Stimulated activated CD4-positive, alpha-beta T cell treated with anti-CD3 and anti-CD28 coated beads, Interleukin-4, amount 100 ng/mL, for 48 hours (primary cell): ENCODE results near the gene MATK.
"Not testable (repeated sequence)": the region's sequence is repeated elsewhere in the genome, so short reads cannot be mapped to it uniquely, and the experiment has no call there.

Experiments
- DNase-seq, 2 donors: peaks; one replicate each; pipeline ENCODE4 v3.0.0-alpha.2; 2020; ENCODE audit warnings: low read depth in 2 of 2

Gene MATK

DNA sequence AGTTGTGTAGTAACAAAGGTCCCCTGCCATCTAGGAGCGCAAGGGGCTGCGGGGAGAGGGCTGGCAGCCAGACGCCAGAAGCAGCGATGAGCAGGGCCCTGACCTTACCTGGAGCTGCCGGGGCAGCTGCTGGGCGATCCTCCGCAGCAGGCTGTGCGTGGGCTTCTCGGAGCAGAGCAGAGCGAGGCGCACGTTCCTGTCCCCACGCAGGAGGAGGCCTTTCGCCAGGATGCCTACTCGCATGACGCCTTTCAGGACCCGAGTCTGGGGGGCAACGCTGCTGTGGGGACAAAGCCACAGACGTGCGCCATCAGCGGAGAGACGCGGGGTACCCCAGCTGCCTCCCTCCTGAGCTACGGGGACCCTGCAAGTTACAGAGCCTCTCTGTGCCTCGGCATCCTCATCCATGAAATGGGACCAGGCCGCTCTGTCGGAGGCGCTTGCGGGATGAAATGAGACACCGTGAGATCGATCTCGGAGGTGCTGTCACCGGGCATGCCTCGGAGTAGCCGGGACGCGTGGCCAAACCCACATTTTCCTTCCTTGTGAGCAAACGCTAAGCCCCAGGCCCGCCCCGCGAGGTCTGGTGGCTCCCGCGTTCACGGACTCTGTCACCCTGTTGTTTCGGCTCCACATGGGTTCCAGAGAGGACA, 30.5 kb upstream of the MATK start:
- DNase-seq = no peak

DNA sequence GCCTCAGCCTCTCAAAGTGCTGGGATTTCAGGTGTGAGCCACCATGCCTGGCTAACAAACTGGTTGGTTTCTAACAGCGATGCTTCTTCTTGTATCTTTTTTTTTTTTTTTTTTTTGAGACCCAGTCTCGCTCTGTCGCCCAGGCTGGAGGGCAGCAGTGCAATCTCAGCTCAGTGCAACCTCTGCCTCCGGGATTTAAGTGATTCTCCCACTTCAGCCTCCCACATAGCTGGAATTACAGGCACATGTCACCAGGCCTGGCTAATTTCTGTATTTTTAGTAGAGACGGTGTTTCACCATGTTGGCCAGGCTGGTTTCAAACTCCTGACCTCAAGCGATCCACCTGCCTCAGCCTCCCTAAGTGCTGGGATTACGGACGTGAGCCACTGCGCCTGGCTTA, 30.0 kb upstream of the MATK start:
- DNase-seq = not testable (repeated sequence)

- no peak for DNase-seq
These were observed 28.5 kb upstream of the MATK start for GRCh38 chr19:3814648-3815047.

- no peak for DNase-seq
These were observed 27.6 kb upstream of the MATK start for GRCh38 chr19:3813473-3814392.

- DNase-seq = no peak
These were observed 24.7 kb upstream of the MATK start for GRCh38 chr19:3810708-3811355.

DNA sequence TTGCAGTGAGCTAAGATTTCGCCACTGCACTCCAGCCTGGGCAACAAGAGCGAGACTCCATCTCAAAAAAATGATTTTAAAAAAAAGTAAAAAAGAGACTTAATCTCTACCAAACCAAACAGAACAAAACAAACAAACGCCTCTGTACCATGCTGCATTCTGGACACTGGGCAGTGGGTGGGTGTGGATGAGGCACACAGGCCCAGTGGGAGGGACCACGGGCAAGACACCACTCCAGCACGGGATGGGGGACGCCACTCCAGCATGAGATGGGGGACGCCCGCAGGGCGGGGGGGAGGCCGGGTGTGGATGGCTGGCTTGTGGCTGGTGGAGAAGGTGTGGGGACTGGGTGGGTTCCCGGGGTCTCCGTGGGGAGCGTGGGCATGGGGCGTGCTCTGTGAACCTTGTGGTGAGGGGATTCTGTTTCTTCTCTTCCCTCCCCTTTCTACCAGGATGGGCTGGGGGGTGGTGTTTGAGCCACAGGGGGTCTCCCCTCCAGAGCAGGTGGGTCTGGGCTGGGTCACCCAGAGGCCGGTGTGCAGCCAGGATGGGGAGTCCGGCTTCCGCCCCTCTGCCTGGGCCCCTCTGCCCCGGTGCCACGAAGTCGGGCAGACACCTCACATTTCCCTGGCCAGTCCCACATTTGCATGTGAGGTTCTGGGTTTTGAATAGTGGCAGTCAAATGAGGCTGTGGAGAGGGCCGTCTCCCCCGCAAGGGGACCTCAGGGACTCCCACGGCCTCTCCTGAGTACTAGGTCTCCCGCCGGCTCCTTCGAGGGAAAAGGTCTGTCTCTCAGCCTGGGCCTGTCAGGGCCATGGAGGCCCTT, 23.9 kb upstream of the MATK start:
- no peak for DNase-seq

- no peak for DNase-seq
These were observed 22.4 kb upstream of the MATK start for GRCh38 chr19:3808420-3809143.

- no peak for DNase-seq
These were observed 21.6 kb upstream of the MATK start for GRCh38 chr19:3807574-3808354.

DNA sequence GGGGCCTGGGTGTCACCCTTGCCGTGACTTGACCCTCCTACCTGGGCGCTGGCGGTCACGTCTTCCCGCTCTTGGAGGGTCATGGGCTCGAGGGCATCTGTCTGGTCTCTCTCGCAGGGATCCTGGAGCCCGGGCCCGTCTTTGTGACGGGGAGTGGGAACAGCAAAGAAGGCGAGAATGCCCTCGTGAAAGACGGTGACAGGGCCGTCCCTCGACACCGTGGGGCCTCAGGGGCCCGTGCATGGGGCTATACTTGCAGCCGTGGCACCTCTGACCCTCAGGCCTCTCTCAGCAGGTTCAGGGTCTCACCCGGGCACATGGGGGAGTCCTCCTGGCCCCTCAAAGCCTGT, 20.9 kb upstream of the MATK start:
- no peak for DNase-seq

DNA sequence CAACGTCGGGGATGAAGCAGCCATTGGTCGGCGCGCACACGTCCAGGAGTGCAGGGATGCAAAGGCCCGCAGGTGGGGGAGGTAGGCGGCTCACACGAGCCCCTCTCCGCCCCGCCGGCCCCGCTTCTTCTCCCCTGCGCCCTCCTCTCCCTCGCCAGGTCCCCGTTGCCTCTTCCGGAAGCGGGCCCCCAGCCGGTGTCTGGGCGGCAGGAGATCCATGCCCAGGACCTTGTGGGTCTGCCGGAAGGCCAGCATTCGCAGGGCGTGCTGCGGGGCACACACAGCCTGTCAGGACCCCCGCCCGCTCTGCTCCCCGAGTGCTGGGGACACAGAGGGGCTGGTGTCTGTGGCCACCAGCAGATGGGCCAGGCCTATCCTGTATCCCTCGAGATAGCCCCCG, 19.7 kb upstream of the MATK start:
- no peak for DNase-seq

GRCh38 chr19:3804429-3804828, 18.2 kb upstream of the MATK start:
- no peak for DNase-seq

DNA sequence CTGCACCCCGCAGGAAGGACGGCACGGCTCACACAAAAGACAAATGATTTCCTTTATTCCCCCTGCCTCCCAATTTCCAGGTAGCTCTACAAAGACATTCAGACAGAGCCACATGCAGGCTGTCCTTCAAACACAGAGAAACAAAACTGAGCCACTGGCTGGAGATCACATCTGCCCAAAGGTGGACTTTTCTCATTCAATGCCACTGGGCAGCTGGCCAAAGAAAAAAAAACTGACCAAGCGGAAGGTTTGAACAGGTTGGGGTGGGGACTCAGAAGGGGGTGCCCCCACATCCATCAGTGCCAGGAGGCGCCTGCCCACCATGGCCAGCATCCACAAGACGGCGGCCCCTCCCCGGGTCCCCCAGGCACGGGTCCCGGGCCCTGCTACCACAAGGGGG, 17.8 kb upstream of the MATK start:
- no peak for DNase-seq

- DNase-seq = no peak
These were observed 17.1 kb upstream of the MATK start for GRCh38 chr19:3803114-3803888.

DNA sequence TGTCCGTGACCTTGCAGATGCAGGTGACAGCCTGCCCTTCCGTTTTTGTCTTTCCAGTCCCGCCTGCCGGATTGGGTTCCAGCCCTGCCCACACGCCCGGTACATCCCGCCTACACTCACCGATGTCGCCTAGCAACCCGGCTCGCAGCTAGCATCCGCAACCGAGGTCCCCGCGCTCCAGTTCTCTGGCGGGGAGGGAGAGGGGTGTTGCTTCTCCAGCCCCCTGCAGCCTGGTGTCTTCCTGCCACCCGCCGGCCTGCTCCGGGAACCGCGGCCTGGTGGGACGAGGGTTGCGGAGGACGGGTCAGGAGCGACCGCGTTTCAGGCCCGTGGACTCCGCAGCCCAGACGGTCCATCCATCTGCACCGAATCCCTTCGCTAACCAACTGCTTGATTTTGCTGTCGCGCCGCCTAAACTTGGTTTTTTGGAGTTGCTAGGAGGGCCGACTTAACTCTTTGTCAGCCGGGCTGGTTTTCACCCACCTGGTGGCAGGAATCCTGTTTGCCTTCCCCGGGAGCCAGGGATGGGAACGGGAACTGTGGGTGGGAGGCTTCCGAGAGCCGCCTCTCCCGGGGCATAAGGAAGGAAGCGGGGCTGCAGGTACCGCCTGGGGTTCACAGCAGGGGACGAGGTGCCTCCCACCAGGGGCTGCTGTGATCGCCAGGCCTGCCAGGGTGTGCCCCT, 15.4 kb upstream of the MATK start:
- DNase-seq = peak; percentile 43

GRCh38 chr19:3800996-3801395, 14.8 kb upstream of the MATK start:
- DNase-seq = no peak

GRCh38 chr19:3798137-3798536, 12.0 kb upstream of the MATK start:
- no peak for DNase-seq

DNA sequence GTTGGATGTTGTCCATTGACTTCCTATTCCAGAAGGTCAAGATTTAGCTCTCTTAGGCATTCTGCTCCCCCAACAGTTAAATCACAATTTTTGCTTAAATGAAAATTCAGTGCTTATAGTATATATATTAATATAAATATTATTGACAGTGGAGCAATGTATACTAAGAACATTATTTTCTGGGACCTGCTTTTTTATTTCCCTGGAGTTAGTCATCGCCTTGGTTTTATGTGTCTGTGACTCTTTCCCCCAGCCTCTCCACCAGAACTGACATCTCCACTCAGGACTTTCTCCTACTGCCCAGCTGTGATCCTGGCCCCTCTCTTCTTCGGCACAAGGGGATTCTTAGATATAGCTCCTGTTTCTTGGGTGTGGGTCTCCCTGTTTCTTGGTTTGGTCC, 10.2 kb upstream of the MATK start:
- DNase-seq = no peak

DNA sequence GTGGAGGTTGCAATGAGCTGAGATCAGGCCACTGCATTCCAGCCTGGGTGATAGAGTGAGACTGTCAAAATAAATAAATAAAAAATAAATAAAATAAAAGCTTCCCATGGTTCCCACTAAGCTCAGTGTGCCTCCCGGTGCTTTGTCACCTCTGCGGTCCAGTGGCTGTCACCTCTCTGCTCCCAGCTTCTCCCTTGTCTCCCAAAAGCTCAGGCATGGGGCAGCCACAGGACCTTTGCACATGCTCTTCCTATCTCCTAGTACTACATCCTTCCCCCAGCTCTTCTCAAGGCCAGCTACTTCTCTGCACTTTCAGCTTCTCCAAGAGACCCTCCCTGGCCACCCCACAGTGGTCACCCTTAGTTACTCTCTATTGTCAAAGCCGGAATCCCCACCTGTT, 7.6 kb upstream of the MATK start:
- DNase-seq = no peak

GRCh38 chr19:3792114-3792513, 5.9 kb upstream of the MATK start:
- no peak for DNase-seq
